GM12878 (cell line): ENCODE measurements around the gene TTC33.

Experiments
- BCL11A ChIP-seq: IDR thresholded peaks from 2 replicates; pipeline ENCODE4 v1.6.1; 2011; ENCODE audit warnings: low read depth, low read length
- BRCA1 ChIP-seq: IDR thresholded peaks from 2 replicates; pipeline ENCODE4 v1.6.1; 2011; ENCODE audit warnings: low read depth, low read length, improper control_type of control experiment
- CEBPB ChIP-seq, 2 experiments: fragments of 150-350 bp in 1 of 2; IDR thresholded peaks; 2 replicates each; pipeline ENCODE4 v1.6.1; 2012 to 2014; ENCODE audit warnings: low read depth in 2 of 2, low read length in 2 of 2, borderline replicate concordance in 1 of 2, inconsistent platforms in 1 of 2
- CREM ChIP-seq: IDR thresholded peaks from 2 replicates; pipeline ENCODE4 v1.6.1; 2014; ENCODE audit warnings: antibody characterized with exemption, low read depth
- EZH2 ChIP-seq: IDR thresholded peaks from 2 replicates; pipeline ENCODE4 v1.6.1; 2012; ENCODE audit warnings: low read depth, mild to moderate bottlenecking, control low read depth, inconsistent platforms, low read length, borderline replicate concordance; ENCODE audit not compliant: control insufficient read depth
- POLR2AphosphoS5 ChIP-seq: IDR thresholded peaks from 2 replicates; pipeline ENCODE4 v1.6.1; 2011; ENCODE audit warnings: mild to moderate bottlenecking, low read length, inconsistent platforms
- YBX1 ChIP-seq: fragments of 450-650 bp; IDR thresholded peaks from 2 replicates; pipeline ENCODE4 v1.6.1; 2016; ENCODE audit warnings: antibody characterized with exemption
- TF ChIP-seq, protein P1 (sequence below): fragments of 450-650 bp; IDR thresholded peaks from 2 replicates; pipeline ENCODE4 v1.6.1; 2017; ENCODE audit warnings: low read depth, mild to moderate bottlenecking, moderate library complexity
- TF ChIP-seq, protein P2 (sequence below), 3 experiments: IDR thresholded peaks in 2 of 3; conservative IDR thresholded peaks in 1 of 3; 2 replicates each; pipeline ENCODE4 v1.5.1; 2011; ENCODE audit warnings: low read depth in 3 of 3, low read length in 3 of 3, mild to moderate bottlenecking in 3 of 3, control low read depth in 2 of 3, moderate library complexity in 2 of 3, inconsistent platforms in 1 of 3, mixed read lengths in 1 of 3; ENCODE audit not compliant: control insufficient read depth in 2 of 3, insufficient read depth in 1 of 3; ENCODE audit errors: extremely low read depth in 1 of 3

DNA sequence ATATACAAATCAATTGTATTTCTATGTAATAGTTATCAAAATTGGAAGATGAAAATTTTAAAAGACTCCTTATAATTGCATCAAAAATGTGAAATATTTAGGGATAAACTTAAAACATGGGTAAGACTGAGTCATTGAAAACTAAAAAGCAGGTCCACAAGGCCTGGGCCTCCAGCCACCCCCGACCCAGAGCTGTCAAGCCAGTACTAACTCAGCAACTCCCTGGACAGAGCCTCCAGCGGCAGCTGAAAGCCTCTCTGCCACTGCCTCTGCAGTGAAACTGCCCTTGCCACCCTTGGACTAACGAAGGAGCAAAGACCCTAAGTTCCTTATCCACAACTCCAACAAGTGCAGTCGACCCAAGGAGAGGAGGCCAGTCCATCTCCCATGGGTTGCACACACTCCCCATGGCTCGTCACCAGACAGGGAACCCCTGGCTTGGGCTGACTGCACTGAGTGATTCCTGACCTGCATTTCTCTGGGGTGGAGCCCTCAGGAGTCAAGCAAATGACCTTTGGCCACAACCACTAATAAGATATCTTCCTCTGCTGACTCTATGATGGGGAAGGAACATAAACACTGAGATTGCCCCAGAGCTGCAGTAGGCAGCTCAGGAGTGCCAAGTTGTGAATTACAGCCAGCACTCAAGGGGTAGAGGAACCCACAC lies 55.5 kb downstream of the TTC33 start:
- TF ChIP-seq CREM (no peak), CEBPB (IDR thresholded peaks at IDR 0.05; ENCODE audit: borderline replicate concordance in 1 of 2, low read depth in 2 of 2, low read length in 2 of 2) (no peak), BRCA1 (no peak), YBX1 (no peak), EZH2 (no peak), BCL11A (no peak), POLR2AphosphoS5 (no peak)
- TF ChIP-seq, protein P1, sequence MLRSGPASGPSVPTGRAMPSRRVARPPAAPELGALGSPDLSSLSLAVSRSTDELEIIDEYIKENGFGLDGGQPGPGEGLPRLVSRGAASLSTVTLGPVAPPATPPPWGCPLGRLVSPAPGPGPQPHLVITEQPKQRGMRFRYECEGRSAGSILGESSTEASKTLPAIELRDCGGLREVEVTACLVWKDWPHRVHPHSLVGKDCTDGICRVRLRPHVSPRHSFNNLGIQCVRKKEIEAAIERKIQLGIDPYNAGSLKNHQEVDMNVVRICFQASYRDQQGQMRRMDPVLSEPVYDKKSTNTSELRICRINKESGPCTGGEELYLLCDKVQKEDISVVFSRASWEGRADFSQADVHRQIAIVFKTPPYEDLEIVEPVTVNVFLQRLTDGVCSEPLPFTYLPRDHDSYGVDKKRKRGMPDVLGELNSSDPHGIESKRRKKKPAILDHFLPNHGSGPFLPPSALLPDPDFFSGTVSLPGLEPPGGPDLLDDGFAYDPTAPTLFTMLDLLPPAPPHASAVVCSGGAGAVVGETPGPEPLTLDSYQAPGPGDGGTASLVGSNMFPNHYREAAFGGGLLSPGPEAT, result no peak
- TF ChIP-seq, protein P2, sequence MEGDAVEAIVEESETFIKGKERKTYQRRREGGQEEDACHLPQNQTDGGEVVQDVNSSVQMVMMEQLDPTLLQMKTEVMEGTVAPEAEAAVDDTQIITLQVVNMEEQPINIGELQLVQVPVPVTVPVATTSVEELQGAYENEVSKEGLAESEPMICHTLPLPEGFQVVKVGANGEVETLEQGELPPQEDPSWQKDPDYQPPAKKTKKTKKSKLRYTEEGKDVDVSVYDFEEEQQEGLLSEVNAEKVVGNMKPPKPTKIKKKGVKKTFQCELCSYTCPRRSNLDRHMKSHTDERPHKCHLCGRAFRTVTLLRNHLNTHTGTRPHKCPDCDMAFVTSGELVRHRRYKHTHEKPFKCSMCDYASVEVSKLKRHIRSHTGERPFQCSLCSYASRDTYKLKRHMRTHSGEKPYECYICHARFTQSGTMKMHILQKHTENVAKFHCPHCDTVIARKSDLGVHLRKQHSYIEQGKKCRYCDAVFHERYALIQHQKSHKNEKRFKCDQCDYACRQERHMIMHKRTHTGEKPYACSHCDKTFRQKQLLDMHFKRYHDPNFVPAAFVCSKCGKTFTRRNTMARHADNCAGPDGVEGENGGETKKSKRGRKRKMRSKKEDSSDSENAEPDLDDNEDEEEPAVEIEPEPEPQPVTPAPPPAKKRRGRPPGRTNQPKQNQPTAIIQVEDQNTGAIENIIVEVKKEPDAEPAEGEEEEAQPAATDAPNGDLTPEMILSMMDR (IDR thresholded peaks at IDR 0.05 in 2 of 3, conservative IDR thresholded peaks at IDR 0.05 in 1 of 3; ENCODE audit: control insufficient read depth in 2 of 3, extremely low read depth in 1 of 3, insufficient read depth in 1 of 3, low read depth in 3 of 3, low read length in 3 of 3), result no peak
